Erythroblast (primary cell): Measurements from ENCODE around the gene PDE7B.

Experiments
- GATA1 ChIP-seq: IDR thresholded peaks from 2 replicates; pipeline ENCODE4 v1.6.1; 2011; ENCODE audit warnings: low read depth, mild to moderate bottlenecking, control low read depth, low read length, moderate library complexity
- POLR2A ChIP-seq: IDR thresholded peaks from 2 replicates; pipeline ENCODE4 v1.6.1; 2011; ENCODE audit warnings: mild to moderate bottlenecking, low read length

GRCh38 chr6:136087986-136088385 lies 236.5 kb downstream of the PDE7B start:
- no peak for TF ChIP-seq POLR2A
- no peak for TF ChIP-seq GATA1
